ENCODE results near the gene MCM3AP.

The MCM3AP gene

GRCh38 chr21:46190491-46191131 is 94.8 kb downstream of the MCM3AP start:
- no peak for TF ChIP-seq EZH2phosphoT487 (IDR thresholded peaks at IDR 0.05; ENCODE audit: borderline replicate concordance, low read length)
- TF ChIP-seq, protein P1, sequence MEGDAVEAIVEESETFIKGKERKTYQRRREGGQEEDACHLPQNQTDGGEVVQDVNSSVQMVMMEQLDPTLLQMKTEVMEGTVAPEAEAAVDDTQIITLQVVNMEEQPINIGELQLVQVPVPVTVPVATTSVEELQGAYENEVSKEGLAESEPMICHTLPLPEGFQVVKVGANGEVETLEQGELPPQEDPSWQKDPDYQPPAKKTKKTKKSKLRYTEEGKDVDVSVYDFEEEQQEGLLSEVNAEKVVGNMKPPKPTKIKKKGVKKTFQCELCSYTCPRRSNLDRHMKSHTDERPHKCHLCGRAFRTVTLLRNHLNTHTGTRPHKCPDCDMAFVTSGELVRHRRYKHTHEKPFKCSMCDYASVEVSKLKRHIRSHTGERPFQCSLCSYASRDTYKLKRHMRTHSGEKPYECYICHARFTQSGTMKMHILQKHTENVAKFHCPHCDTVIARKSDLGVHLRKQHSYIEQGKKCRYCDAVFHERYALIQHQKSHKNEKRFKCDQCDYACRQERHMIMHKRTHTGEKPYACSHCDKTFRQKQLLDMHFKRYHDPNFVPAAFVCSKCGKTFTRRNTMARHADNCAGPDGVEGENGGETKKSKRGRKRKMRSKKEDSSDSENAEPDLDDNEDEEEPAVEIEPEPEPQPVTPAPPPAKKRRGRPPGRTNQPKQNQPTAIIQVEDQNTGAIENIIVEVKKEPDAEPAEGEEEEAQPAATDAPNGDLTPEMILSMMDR (IDR thresholded peaks at IDR 0.05; ENCODE audit: low read depth, low read length, poor library complexity, severe bottlenecking) = no peak
- Histone ChIP-seq H3K27ac (ENCODE audit: low read depth, low read length) (no peak overlapping the region), H3K9me3 (ENCODE audit: control insufficient read depth, insufficient read depth, low read length) (no peaks in the 10 kb centered on the region), H3K9me2 (replicated peaks; ENCODE audit: control insufficient read depth, low read length) (no peaks in the 10 kb centered on the region), H3K36me3 (ENCODE audit: control insufficient read depth, low read length) (peaks cover 65% of the 10 kb centered on the region), H4K20me1 (ENCODE audit: control insufficient read depth, insufficient read depth, low read depth, low read length) (no peaks in the 10 kb centered on the region), H3F3A (ENCODE audit: control insufficient read depth, insufficient read depth) (0 out of 2 replicates have a peak, but pooled peaks cover 4% of the 10 kb centered on the region), H3K4me1 (ENCODE audit: control insufficient read depth, low read length) (peaks cover 10% of the 10 kb centered on the region), H3K4me2 (ENCODE audit: low read length) (no peak overlapping the region), H3K79me2 (ENCODE audit: control insufficient read depth, low read length) (no peaks in the 10 kb centered on the region), H3K27me3 (ENCODE audit: control insufficient read depth, low read length) (no peaks in the 10 kb centered on the region), H3K4me3 (ENCODE audit: low read length) (no peak overlapping the region)

- Histone ChIP-seq H3K4me2 (ENCODE audit: low read length) (no peak overlapping the region), H3K27me3 (ENCODE audit: control insufficient read depth, low read length) (no peaks in the 10 kb centered on the region), H3K27ac (ENCODE audit: low read depth, low read length) (no peak overlapping the region), H3K79me2 (ENCODE audit: control insufficient read depth, low read length) (no peaks in the 10 kb centered on the region), H3F3A (ENCODE audit: control insufficient read depth, insufficient read depth) (peaks cover 9% of the 10 kb centered on the region; the same call in 1 of the 2 replicates), H4K20me1 (ENCODE audit: control insufficient read depth, insufficient read depth, low read depth, low read length) (no peaks in the 10 kb centered on the region), H3K4me3 (ENCODE audit: low read length) (no peak overlapping the region), H3K36me3 (ENCODE audit: control insufficient read depth, low read length) (peaks cover 59% of the 10 kb centered on the region), H3K4me1 (ENCODE audit: control insufficient read depth, low read length) (peaks cover 14% of the 10 kb centered on the region), H3K9me3 (ENCODE audit: control insufficient read depth, insufficient read depth, low read length) (no peaks in the 10 kb centered on the region), H3K9me2 (replicated peaks; ENCODE audit: control insufficient read depth, low read length) (no peaks in the 10 kb centered on the region)
- TF ChIP-seq, protein P1 (IDR thresholded peaks at IDR 0.05; ENCODE audit: low read depth, low read length, poor library complexity, severe bottlenecking) = no peak
- TF ChIP-seq EZH2phosphoT487 (IDR thresholded peaks at IDR 0.05; ENCODE audit: borderline replicate concordance, low read length) = no peak
These were observed 95.4 kb downstream of the MCM3AP start for GRCh38 chr21:46189959-46190490.

- Histone ChIP-seq H3F3A (ENCODE audit: control insufficient read depth, insufficient read depth) (peaks cover 9% of the 10 kb centered on the region; the same call in 1 of the 2 replicates), H3K9me2 (replicated peaks; ENCODE audit: control insufficient read depth, low read length) (no peaks in the 10 kb centered on the region), H3K79me2 (ENCODE audit: control insufficient read depth, low read length) (no peaks in the 10 kb centered on the region), H3K9me3 (ENCODE audit: control insufficient read depth, insufficient read depth, low read length) (no peaks in the 10 kb centered on the region), H3K36me3 (ENCODE audit: control insufficient read depth, low read length) (peaks cover 53% of the 10 kb centered on the region), H3K4me3 (ENCODE audit: low read length) (no peak overlapping the region), H3K27me3 (ENCODE audit: control insufficient read depth, low read length) (no peaks in the 10 kb centered on the region), H4K20me1 (ENCODE audit: control insufficient read depth, insufficient read depth, low read depth, low read length) (no peaks in the 10 kb centered on the region), H3K4me1 (ENCODE audit: control insufficient read depth, low read length) (peaks cover 18% of the 10 kb centered on the region), H3K4me2 (ENCODE audit: low read length) (no peak overlapping the region), H3K27ac (ENCODE audit: low read depth, low read length) (no peak overlapping the region)
- no peak for TF ChIP-seq EZH2phosphoT487 (IDR thresholded peaks at IDR 0.05; ENCODE audit: borderline replicate concordance, low read length)
These were observed 96.0 kb downstream of the MCM3AP start for GRCh38 chr21:46189213-46189958.

Data from DOHH2 (cell line).